Naive thymus-derived CD8-positive, alpha-beta T cell (primary cell): Measurements from ENCODE around the gene CCDC51. TPM values are rescaled to one million over a fixed set of nuclear protein-coding genes. Genes with fewer than 3 reads are reported as not detected.
A peak's percentile ranks its signal among the peaks of the same experiment; 100 is the strongest.
"Not testable (repeated sequence)": the region's sequence is repeated elsewhere in the genome, so short reads cannot be mapped to it uniquely, and the experiment has no call there.

Experiments
- ATAC-seq, 2 donors: fragments of 150-1000 bp; cut with Tn5 transposase in 1 of 2; sonication (Bioruptor Pico), chemical (Tn5 transposase) in 1 of 2; 1 replicate in 1 of 2; 2 replicates in 1 of 2; pipeline ENCODE4 v1.10.0; 2021; ENCODE audit warnings: mild to moderate bottlenecking in 2 of 2, moderate library complexity in 2 of 2
- POLR2A ChIA-PET: fragments of 350-600 bp; sonication (Branson Sonifier 250); formaldehyde crosslinking; loops from one replicate; lab custom pipeline; 2021; ENCODE audit warnings: antibody characterized with exemption; lab: Charles Lee
- DNase-seq, 10 donors: peaks; one replicate each; pipeline versions ENCODE4 v3.0.0 to v3.0.0-alpha.2; 2020 to 2022
- H3K27ac Mint-ChIP-seq, 10 donors: one replicate each; pipeline ENCODE4 v1.8.0; 2020 to 2022; ENCODE audit warnings: mild to moderate bottlenecking in 10 of 10, mixed read lengths in 10 of 10, moderate library complexity in 4 of 10, inconsistent platforms in 1 of 10
- H3K27me3 Mint-ChIP-seq, 5 donors: one replicate each; pipeline ENCODE4 v1.8.0; 2021 to 2022; ENCODE audit warnings: mixed read lengths in 5 of 5
- H3K36me3 Mint-ChIP-seq, 3 donors: one replicate each; pipeline ENCODE4 v1.8.0; 2020 to 2022; ENCODE audit warnings: mixed read lengths in 3 of 3, mild to moderate bottlenecking in 2 of 3, inconsistent platforms in 1 of 3
- H3K4me1 Mint-ChIP-seq, 4 donors: one replicate each; pipeline ENCODE4 v1.8.0; 2021 to 2022; ENCODE audit warnings: mixed read lengths in 4 of 4
- H3K4me3 Mint-ChIP-seq, 10 donors: one replicate each; pipeline ENCODE4 v1.8.0; 2020 to 2022; ENCODE audit warnings: mild to moderate bottlenecking in 10 of 10, mixed read lengths in 10 of 10, moderate library complexity in 6 of 10, inconsistent platforms in 1 of 10
- H3K9me3 Mint-ChIP-seq, 9 donors: one replicate each; pipeline ENCODE4 v1.8.0; 2020 to 2022; ENCODE audit warnings: mixed read lengths in 9 of 9, mild to moderate bottlenecking in 3 of 9, inconsistent platforms in 1 of 9, moderate library complexity in 1 of 9
- polyA plus RNA-seq, 3 donors: library from polyadenylated mRNA; unstranded; fragments of 300-500 nt; fragmentation: Illumina TruSeq; gene quantifications; one replicate each; pipeline ENCODE4 v1.2.3, GENCODE V29; 2021
- total RNA-seq, 8 experiments: library from RNA in 2 of 8; stranded (reverse) in 2 of 8; gene quantifications; one replicate each; pipeline ENCODE4 v1.2.3 and lab custom pipeline; 2021 to 2026

The CCDC51 gene
- total and polyA plus RNA-seq, 5 experiments from 2014 or later = 4.6 to 12.9 (median 8.6) TPM

- Mint-ChIP-seq H3K4me1 (peaks cover 25 to 61% (median 58%) of the 10 kb centered on the region in 4 donors), H3K9me3 (no peaks in the 10 kb centered on the region), H3K27ac (peak overlapping the region; percentile 79 to 100 (median 96)), H3K36me3 (peaks cover 0 to 35% (median 5%) of the 10 kb centered on the region in 3 donors), H3K4me3 (peak overlapping the region; percentile 25 to 93 (median 90)), H3K27me3 (no peaks in the 10 kb centered on the region)
- DNase-seq = no peak
- ATAC-seq = no peak
- POLR2A ChIA-PET = interaction anchor here (1.2 to 3.8 kb wide), 4 partner anchors 12 to 42 kb away, joined by 5 to 33 read pairs (median 13); partner anchors contain the start of gene ATRIP
These were observed 25.3 kb upstream of the CCDC51 start for GRCh38 chr3:48465237-48465530.

- DNase-seq = no peak
- Mint-ChIP-seq H3K9me3 (no peaks in the 10 kb centered on the region), H3K27me3 (no peaks in the 10 kb centered on the region), H3K27ac (peak overlapping the region in 6 of 10 donors; percentile 38 to 100 (median 86)), H3K4me1 (peaks cover 22 to 57% (median 55%) of the 10 kb centered on the region in 4 donors), H3K4me3 (peak overlapping the region in 2 of 10 donors; percentile 24 to 87), H3K36me3 (peaks cover 0 to 36% (median 5%) of the 10 kb centered on the region in 3 donors)
- ATAC-seq = no peak
- POLR2A ChIA-PET = interaction anchor here (1.1 to 1.9 kb wide), 5 partner anchors 8 to 43 kb away, joined by 3 to 16 read pairs (median 7); partner anchors contain the start of gene ATRIP
These were observed 24.8 kb upstream of the CCDC51 start for GRCh38 chr3:48464713-48465221.

GRCh38 chr3:48463703-48464102, 23.8 kb upstream of the CCDC51 start:
- Mint-ChIP-seq H3K27ac (peak overlapping the region in 2 of 10 donors; percentile 29 to 33), H3K4me3 (peak overlapping the region in 1 of 10 donors; percentile 26), H3K4me1 (peaks cover 15 to 46% (median 44%) of the 10 kb centered on the region in 4 donors), H3K36me3 (peaks cover 0 to 40% (median 5%) of the 10 kb centered on the region in 3 donors), H3K27me3 (no peaks in the 10 kb centered on the region), H3K9me3 (no peaks in the 10 kb centered on the region)
- DNase-seq (no peak), ATAC-seq (no peak)
- POLR2A ChIA-PET = interaction anchor here (0.8 to 1.7 kb wide), 4 partner anchors 13 to 95 kb away, joined by 3 to 11 read pairs (median 6); partner anchors contain the start of gene ATRIP

- not testable (repeated sequence) for DNase-seq, H3K9me3 Mint-ChIP-seq, H3K27ac Mint-ChIP-seq, H3K27me3 Mint-ChIP-seq, ATAC-seq, H3K4me3 Mint-ChIP-seq
- POLR2A ChIA-PET = interaction anchor here (1.5 kb wide), 1 partner anchor 16 kb away, joined by 4 read pairs; the partner anchor contains the start of gene ATRIP
- peaks cover 0 to 43% (median 7%) of the 10 kb centered on the region in 3 donors for H3K36me3 Mint-ChIP-seq
- peaks cover 5 to 27% (median 25%) of the 10 kb centered on the region in 4 donors for H3K4me1 Mint-ChIP-seq
These were observed 21.8 kb upstream of the CCDC51 start for GRCh38 chr3:48461767-48462166.

GRCh38 chr3:48460517-48460902, 20.6 kb upstream of the CCDC51 start:
- Mint-ChIP-seq H3K27ac (peak overlapping the region in 4 of 10 donors; percentile 9 to 81 (median 66)), H3K9me3 (no peaks in the 10 kb centered on the region), H3K36me3 (peaks cover 0 to 52% (median 7%) of the 10 kb centered on the region in 3 donors), H3K27me3 (no peaks in the 10 kb centered on the region), H3K4me3 (no peak overlapping the region), H3K4me1 (peaks cover 3 to 16% (median 13%) of the 10 kb centered on the region in 4 donors)
- ATAC-seq (no peak), DNase-seq (no peak)
- POLR2A ChIA-PET = no interaction called here

- peaks cover 3 to 11% (median 8%) of the 10 kb centered on the region in 4 donors for H3K4me1 Mint-ChIP-seq
- no peak for ATAC-seq
- peaks cover 0 to 57% (median 7%) of the 10 kb centered on the region in 3 donors for H3K36me3 Mint-ChIP-seq
- no peaks in the 10 kb centered on the region for H3K27me3 Mint-ChIP-seq
- POLR2A ChIA-PET = interaction anchor here (0.6 kb wide), 1 partner anchor 1076 kb away, joined by 6 read pairs; no protein-coding TSS in a partner anchor
- no peak for DNase-seq
- no peak overlapping the region for H3K4me3 Mint-ChIP-seq
- H3K9me3 Mint-ChIP-seq = no peaks in the 10 kb centered on the region
- H3K27ac Mint-ChIP-seq = no peak overlapping the region
These were observed 20.0 kb upstream of the CCDC51 start for GRCh38 chr3:48459773-48460516.

GRCh38 chr3:48459331-48459730, 19.4 kb upstream of the CCDC51 start:
- POLR2A ChIA-PET = interaction anchor here (0.6 to 1.7 kb wide), 2 partner anchors 9 to 1075 kb away, joined by 5 to 6 read pairs; no protein-coding TSS in a partner anchor

GRCh38 chr3:48456456-48456855, 16.5 kb upstream of the CCDC51 start:
- no peaks in the 10 kb centered on the region for H3K9me3 Mint-ChIP-seq
- H3K27ac Mint-ChIP-seq = no peak overlapping the region
- no peak overlapping the region for H3K4me3 Mint-ChIP-seq
- H3K4me1 Mint-ChIP-seq = peaks cover 4 to 11% (median 8%) of the 10 kb centered on the region in 4 donors
- ATAC-seq (no peak), DNase-seq (no peak)
- H3K36me3 Mint-ChIP-seq = peaks cover 0 to 91% (median 14%) of the 10 kb centered on the region in 3 donors
- POLR2A ChIA-PET = interaction anchor here (0.6 to 2.6 kb wide), 3 partner anchors 10 to 53 kb away, joined by 6 to 10 read pairs (median 7); partner anchors contain the start of gene ATRIP
- no peaks in the 10 kb centered on the region for H3K27me3 Mint-ChIP-seq

More at GRCh38 chr3:48459331-48459730, 19.4 kb upstream of the CCDC51 start:
- DNase-seq = no peak
- Mint-ChIP-seq H3K4me3 (no peak overlapping the region), H3K9me3 (no peaks in the 10 kb centered on the region), H3K4me1 (peaks cover 3 to 11% (median 8%) of the 10 kb centered on the region in 4 donors), H3K27me3 (no peaks in the 10 kb centered on the region), H3K27ac (no peak overlapping the region), H3K36me3 (peaks cover 0 to 63% (median 10%) of the 10 kb centered on the region in 3 donors)
- ATAC-seq = no peak

- Mint-ChIP-seq H3K27ac (no peak overlapping the region), H3K4me1 (peaks cover 15 to 24% (median 22%) of the 10 kb centered on the region in 4 donors), H3K4me3 (no peak overlapping the region), H3K27me3 (no peaks in the 10 kb centered on the region), H3K9me3 (no peaks in the 10 kb centered on the region), H3K36me3 (peaks cover 0 to 51% (median 8%) of the 10 kb centered on the region in 3 donors)
- POLR2A ChIA-PET = interaction anchor here (1.2 to 3.3 kb wide), 2 partner anchors 11 to 28 kb away, joined by 6 to 18 read pairs; partner anchors contain the start of genes CCDC51 and TMA7
- DNase-seq (no peak), ATAC-seq (no peak)
These were observed 11.4 kb upstream of the CCDC51 start for GRCh38 chr3:48451270-48451669.

GRCh38 chr3:48446425-48447193, 6.7 kb upstream of the CCDC51 start, which contains the start of gene ATRIP:
TSS of gene ATRIP (plus strand) at chr3:48446737. CDS start at chr3:48446846, 109 bp downstream.
- Mint-ChIP-seq H3K4me3 (peak within 1 kb of the TSS; percentile 86 to 98 (median 92)), H3K27ac (peak within 1 kb of the TSS; percentile 83 to 98 (median 95)), H3K36me3 (peaks cover 0 to 32% (median 5%) of the 10 kb centered on the region in 3 donors), H3K9me3 (no peaks in the 10 kb centered on the region), H3K4me1 (peaks cover 20 to 50% (median 42%) of the 10 kb centered on the region in 4 donors), H3K27me3 (no peaks in the 10 kb centered on the region)
- peak; percentile 95 to 98 for ATAC-seq
- DNase-seq = peak; percentile 78 to 91 (median 82)
- POLR2A ChIA-PET = interaction anchor here (0.8 to 3.7 kb wide), 17 partner anchors 10 to 205 kb away, joined by 3 to 28 read pairs (median 7); partner anchors contain the start of gene ZNF589

- Mint-ChIP-seq H3K4me1 (peaks cover 18 to 56% (median 47%) of the 10 kb centered on the region in 4 donors), H3K36me3 (peaks cover 0 to 34% (median 3%) of the 10 kb centered on the region in 3 donors), H3K9me3 (no peaks in the 10 kb centered on the region), H3K4me3 (peak overlapping the region; percentile 86 to 98 (median 92)), H3K27me3 (no peaks in the 10 kb centered on the region), H3K27ac (peak overlapping the region; percentile 83 to 98 (median 95))
- POLR2A ChIA-PET = interaction anchor here (0.8 to 3.7 kb wide), 18 partner anchors 9 to 205 kb away, joined by 3 to 28 read pairs (median 6); partner anchors contain the start of gene ZNF589
- no peak for ATAC-seq
- DNase-seq = no peak
These were observed 6.1 kb upstream of the CCDC51 start for GRCh38 chr3:48446043-48446424.
